ENCODE results near the gene SEC62. TPM values are rescaled to one million over a fixed set of nuclear protein-coding genes. Genes with fewer than 3 reads are reported as not detected.

Gene SEC62
- total RNA-seq, 1 donor from 2014 or later, result 27.1 TPM

- Histone ChIP-seq H3K27me3 (ENCODE audit: control insufficient read depth, insufficient read depth, low read length) (no peaks in the 10 kb centered on the region), H3K4me3 (ENCODE audit: low read depth, low read length) (no peak overlapping the region), H3K36me3 (ENCODE audit: control insufficient read depth, insufficient read depth, low read length) (no peaks in the 10 kb centered on the region)
- TF ChIP-seq CTCF (IDR thresholded peaks at IDR 0.05; ENCODE audit: insufficient read depth, low read length, severe bottlenecking), result no peak
- DNase-seq (ENCODE audit: low read depth) (no peak), FAIRE-seq (no peak)
Measured at GRCh38 chr3:169931747-169932520, 34.7 kb upstream of the SEC62 start.

- no peak for FAIRE-seq
Measured at GRCh38 chr3:169939320-169939719, 27.3 kb upstream of the SEC62 start.

DNA sequence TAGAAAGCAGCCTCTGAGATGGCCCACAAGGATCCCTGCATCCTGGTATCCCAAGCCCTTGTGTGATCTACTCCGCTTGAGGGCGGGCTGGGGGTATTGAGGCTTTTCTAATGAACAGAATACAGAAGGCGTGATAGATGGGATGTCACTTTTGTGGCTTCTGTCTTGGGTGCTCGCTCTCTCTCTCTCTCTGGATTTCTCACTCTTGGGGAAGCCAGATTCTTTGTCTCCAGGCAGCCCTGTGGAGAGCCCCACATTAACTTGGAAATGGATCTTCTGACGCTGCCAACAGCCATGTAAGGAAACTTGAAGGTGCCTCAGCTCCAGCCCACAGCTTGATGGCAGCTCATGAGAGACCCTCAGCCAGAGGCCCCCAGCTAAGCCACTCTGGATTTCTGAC, 26.9 kb upstream of the SEC62 start:
- H3K4me3 ChIP-seq (ENCODE audit: low read depth, low read length), result no peak overlapping the region
- no peak for DNase-seq (ENCODE audit: low read depth)
- no peak for FAIRE-seq
- no peaks in the 10 kb centered on the region for H3K27me3 ChIP-seq (ENCODE audit: control insufficient read depth, insufficient read depth, low read length)
- no peaks in the 10 kb centered on the region for H3K36me3 ChIP-seq (ENCODE audit: control insufficient read depth, insufficient read depth, low read length)
- no peak for TF ChIP-seq CTCF (IDR thresholded peaks at IDR 0.05; ENCODE audit: insufficient read depth, low read length, severe bottlenecking)

More at GRCh38 chr3:169939320-169939719, 27.3 kb upstream of the SEC62 start:
- Histone ChIP-seq H3K27me3 (ENCODE audit: control insufficient read depth, insufficient read depth, low read length) (no peaks in the 10 kb centered on the region), H3K36me3 (ENCODE audit: control insufficient read depth, insufficient read depth, low read length) (no peaks in the 10 kb centered on the region), H3K4me3 (ENCODE audit: low read depth, low read length) (no peak overlapping the region)
- DNase-seq (ENCODE audit: low read depth), result no peak
- no peak for TF ChIP-seq CTCF (IDR thresholded peaks at IDR 0.05; ENCODE audit: insufficient read depth, low read length, severe bottlenecking)

DNA sequence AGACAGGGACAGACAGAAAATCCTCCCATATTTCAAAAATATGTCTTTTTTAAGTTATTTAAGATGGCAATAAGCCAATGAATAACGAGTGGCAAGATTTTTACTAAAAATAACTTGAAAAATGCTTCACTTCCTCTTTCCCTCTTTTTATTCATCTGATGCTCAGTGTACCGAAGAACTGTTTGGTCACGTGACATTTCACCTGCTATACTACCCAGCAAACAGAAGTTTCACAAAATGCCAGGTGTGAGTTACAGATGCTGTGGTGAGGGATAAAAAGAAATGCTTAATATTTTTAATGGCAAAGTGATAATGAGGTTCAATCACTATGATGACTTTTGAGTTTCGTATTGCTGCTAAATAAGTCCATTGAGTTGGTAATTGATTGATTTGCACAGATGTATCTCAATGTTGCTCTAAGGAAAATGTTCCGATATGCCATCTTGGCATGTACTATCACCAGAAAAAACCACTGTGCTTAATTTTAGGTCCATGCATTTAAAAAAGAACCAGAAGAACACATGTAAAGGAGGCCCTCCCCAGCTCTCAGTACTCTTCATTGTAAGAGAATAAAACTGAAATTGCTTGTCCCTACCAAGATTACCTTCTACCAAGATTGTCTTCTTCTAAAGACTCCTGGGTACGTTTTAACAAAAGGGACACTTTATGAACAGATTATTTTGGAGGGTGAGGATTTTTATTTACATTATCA, 26.0 kb upstream of the SEC62 start:
- no peak for TF ChIP-seq CTCF (IDR thresholded peaks at IDR 0.05; ENCODE audit: insufficient read depth, low read length, severe bottlenecking)
- DNase-seq (ENCODE audit: low read depth) (no peak), FAIRE-seq (no peak)
- H3K4me3 ChIP-seq (ENCODE audit: low read depth, low read length), result no peak overlapping the region
- no peaks in the 10 kb centered on the region for H3K27me3 ChIP-seq (ENCODE audit: control insufficient read depth, insufficient read depth, low read length)
- H3K36me3 ChIP-seq (ENCODE audit: control insufficient read depth, insufficient read depth, low read length), result no peaks in the 10 kb centered on the region

DNA sequence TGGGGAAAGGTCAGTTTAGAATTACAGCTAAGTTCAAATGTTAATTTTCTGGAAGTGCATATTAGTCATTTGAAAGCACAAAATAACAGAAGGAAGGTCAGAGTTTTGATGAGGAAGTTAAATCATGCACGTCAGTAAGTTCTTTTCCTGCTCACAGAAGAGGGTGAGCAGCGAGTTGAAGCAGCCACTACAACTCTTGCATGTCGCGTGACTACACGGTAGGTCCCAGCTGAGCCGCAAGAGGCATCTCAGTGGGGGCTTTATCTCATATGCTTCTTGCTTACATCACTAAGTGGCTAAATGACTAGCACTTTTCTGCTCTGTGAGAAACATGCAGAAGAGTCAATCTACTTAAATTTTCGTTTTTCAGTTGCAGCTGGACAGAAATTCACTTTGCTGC, 21.3 kb upstream of the SEC62 start:
- Histone ChIP-seq H3K36me3 (ENCODE audit: control insufficient read depth, insufficient read depth, low read length) (no peaks in the 10 kb centered on the region), H3K27me3 (ENCODE audit: control insufficient read depth, insufficient read depth, low read length) (no peaks in the 10 kb centered on the region), H3K4me3 (ENCODE audit: low read depth, low read length) (no peak overlapping the region)
- TF ChIP-seq CTCF (IDR thresholded peaks at IDR 0.05; ENCODE audit: insufficient read depth, low read length, severe bottlenecking), result no peak
- DNase-seq (ENCODE audit: low read depth), result no peak
- FAIRE-seq, result no peak
